Right renal cortex interstitium (tissue), 3 donors: ENCODE measurements around the gene ZNF584. TPM values are rescaled to one million over a fixed set of nuclear protein-coding genes. Genes with fewer than 3 reads are reported as not detected.
A peak's percentile ranks its signal among the peaks of the same experiment; 100 is the strongest.
"Not testable (repeated sequence)": the region's sequence is repeated elsewhere in the genome, so short reads cannot be mapped to it uniquely, and the experiment has no call there.

Experiments
- DNase-seq, 3 donors: peaks; one replicate each; pipeline ENCODE4 v3.0.0-alpha.2; 2013; ENCODE audit warnings: low read depth in 3 of 3, low spot score in 2 of 3
- polyA plus RNA-seq, 3 donors: library from polyadenylated mRNA; unstranded; fragments of 120-200 nt; gene quantifications; one replicate each; pipeline ENCODE4 v1.2.1, GENCODE V29; 2013; ENCODE audit not compliant: insufficient read length in 3 of 3

Gene ZNF584
- polyA plus RNA-seq, 3 donors = 13.7 to 16.5 (median 14.3) TPM

- DNase-seq = peak; percentile 97 to 98 (median 98)
Measured at GRCh38 chr19:58400916-58401839, 7.3 kb upstream of the ZNF584 start.

GRCh38 chr19:58401840-58402421 lies 6.5 kb upstream of the ZNF584 start:
- DNase-seq = no peak

- DNase-seq = not testable (repeated sequence)
Measured at GRCh38 chr19:58403920-58404478, 4.5 kb upstream of the ZNF584 start.

- no peak for DNase-seq
Measured at GRCh38 chr19:58406818-58407657, 1.4 kb upstream of the ZNF584 start.

GRCh38 chr19:58407658-58408151 lies 744 bp upstream of the ZNF584 start:
- DNase-seq = no peak

GRCh38 chr19:58409010-58409790 lies 751 bp downstream of the ZNF584 start:
- DNase-seq = no peak

- DNase-seq = no peak
Measured at GRCh38 chr19:58416604-58417003, 8.2 kb downstream of the ZNF584 start.

GRCh38 chr19:58417071-58417470 lies 8.6 kb downstream of the ZNF584 start:
- no peak for DNase-seq

- no peak for DNase-seq
Measured at GRCh38 chr19:58428617-58429016, 20.2 kb downstream of the ZNF584 start.

GRCh38 chr19:58429745-58430144 lies 21.3 kb downstream of the ZNF584 start:
- no peak for DNase-seq

GRCh38 chr19:58434217-58434616 lies 25.8 kb downstream of the ZNF584 start:
- DNase-seq = no peak

GRCh38 chr19:58439576-58440554 lies 31.4 kb downstream of the ZNF584 start, which contains the start of gene ZNF132:
TSS of gene ZNF132 (minus strand) at chr19:58440153. CDS start at chr19:58439821, 332 bp downstream.
- peak; percentile 98 to 99 (median 99) for DNase-seq

- DNase-seq = no peak
Measured at GRCh38 chr19:58440556-58440955, 32.1 kb downstream of the ZNF584 start.

GRCh38 chr19:58442986-58443385 lies 34.5 kb downstream of the ZNF584 start:
- DNase-seq = not testable (repeated sequence)

GRCh38 chr19:58448860-58449259 lies 40.4 kb downstream of the ZNF584 start:
- not testable (repeated sequence) for DNase-seq

GRCh38 chr19:58449980-58450379 lies 41.5 kb downstream of the ZNF584 start:
- DNase-seq = not testable (repeated sequence)

- no peak for DNase-seq
Measured at GRCh38 chr19:58450856-58451357, 42.5 kb downstream of the ZNF584 start.
